ENCODE results near the gene RACK1. TPM values are rescaled to one million over a fixed set of nuclear protein-coding genes. Genes with fewer than 3 reads are reported as not detected.

Gene RACK1
- total and polyA plus RNA-seq, 2 of the 13 experiments (the other 11 are each of a cell fraction or from before 2014, with no cell fraction given), result 2,514 to 6,141 TPM

DNA sequence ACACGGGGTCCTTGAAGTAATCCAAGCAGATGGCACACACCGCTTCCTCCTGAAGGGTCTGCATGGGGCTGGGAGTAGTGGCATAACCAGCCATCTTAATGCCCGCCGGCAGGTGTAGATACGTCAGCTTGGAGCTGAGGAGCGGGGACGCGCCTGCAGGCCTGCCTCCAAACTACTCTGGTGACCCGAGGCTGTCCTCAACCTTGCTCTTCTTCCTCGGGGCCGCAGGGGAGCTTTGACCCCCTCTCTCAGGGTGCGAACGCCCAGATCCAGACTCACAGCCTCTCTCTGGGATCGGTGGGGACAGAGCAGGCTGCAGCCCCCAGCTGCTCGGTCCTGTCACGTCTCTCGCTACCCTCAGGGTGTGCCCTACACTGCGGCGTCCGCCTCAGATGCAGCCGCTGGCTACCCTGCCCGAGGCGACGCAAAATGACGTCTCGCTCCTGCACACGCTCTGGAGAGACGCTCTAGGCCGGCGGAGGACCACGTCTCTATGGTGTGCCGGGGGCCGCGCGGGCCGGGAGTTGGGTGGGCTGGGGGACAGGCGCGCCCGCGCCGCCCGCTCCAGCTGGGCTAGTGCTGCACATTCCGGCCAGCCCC, 17.1 kb upstream of the RACK1 start, which contains the start of gene TRIM52 (continued):
- TF ChIP-seq, protein P1, sequence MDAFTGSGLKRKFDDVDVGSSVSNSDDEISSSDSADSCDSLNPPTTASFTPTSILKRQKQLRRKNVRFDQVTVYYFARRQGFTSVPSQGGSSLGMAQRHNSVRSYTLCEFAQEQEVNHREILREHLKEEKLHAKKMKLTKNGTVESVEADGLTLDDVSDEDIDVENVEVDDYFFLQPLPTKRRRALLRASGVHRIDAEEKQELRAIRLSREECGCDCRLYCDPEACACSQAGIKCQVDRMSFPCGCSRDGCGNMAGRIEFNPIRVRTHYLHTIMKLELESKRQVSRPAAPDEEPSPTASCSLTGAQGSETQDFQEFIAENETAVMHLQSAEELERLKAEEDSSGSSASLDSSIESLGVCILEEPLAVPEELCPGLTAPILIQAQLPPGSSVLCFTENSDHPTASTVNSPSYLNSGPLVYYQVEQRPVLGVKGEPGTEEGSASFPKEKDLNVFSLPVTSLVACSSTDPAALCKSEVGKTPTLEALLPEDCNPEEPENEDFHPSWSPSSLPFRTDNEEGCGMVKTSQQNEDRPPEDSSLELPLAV (CRISPR knock-in tag; conservative IDR thresholded peaks at IDR 0.05; ENCODE audit: low read depth), result no peak
- TF ChIP-seq SRSF1 (optimal IDR thresholded peaks at IDR 0.05; ENCODE audit: low read depth, low read length) (no peak), ZNF776 (CRISPR knock-in tag; IDR thresholded peaks at IDR 0.05) (no peak), GABPA (IDR thresholded peaks at IDR 0.05; ENCODE audit: low read depth, low read length) (peak; percentile 51; the same call in 1 of the 2 replicates), GABPA (CRISPR knock-in tag; IDR thresholded peaks at IDR 0.05; ENCODE audit: low read depth) (peak; percentile 76), KDM5A (IDR thresholded peaks at IDR 0.05; ENCODE audit: borderline replicate concordance, low read length) (peak; percentile 77; the same call in 1 of the 2 replicates), THAP11 (CRISPR knock-in tag; IDR thresholded peaks at IDR 0.05) (peak; percentile 91), ZSCAN12 (CRISPR knock-in tag; IDR thresholded peaks at IDR 0.05) (0 out of 2 replicates have a peak, but pooled peaks have one; percentile 39), CEBPB (IDR thresholded peaks at IDR 0.05; ENCODE audit: borderline replicate concordance, low read depth, low read length) (no peak), FOXP1 (IDR thresholded peaks at IDR 0.05) (no peak), FOXP1 (CRISPR knock-in tag; IDR thresholded peaks at IDR 0.05) (peak; percentile 52), ZNF256 (CRISPR knock-in tag; conservative IDR thresholded peaks at IDR 0.05) (peak; percentile 53; the same call in 1 of the 2 replicates), ZNF350 (CRISPR knock-in tag; IDR thresholded peaks at IDR 0.05; ENCODE audit: borderline replicate concordance, low read depth) (peak; percentile 92), ZNF543 (CRISPR knock-in tag; IDR thresholded peaks at IDR 0.05) (peak; percentile 27; the same call in 1 of the 2 replicates)
- TF ChIP-seq, protein P2, sequence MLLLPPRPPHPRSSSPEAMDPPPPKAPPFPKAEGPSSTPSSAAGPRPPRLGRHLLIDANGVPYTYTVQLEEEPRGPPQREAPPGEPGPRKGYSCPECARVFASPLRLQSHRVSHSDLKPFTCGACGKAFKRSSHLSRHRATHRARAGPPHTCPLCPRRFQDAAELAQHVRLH (CRISPR knock-in tag; IDR thresholded peaks at IDR 0.05; ENCODE audit: borderline replicate concordance, low read depth), result peak; percentile 46; the same call in 1 of the 2 replicates
- TF ChIP-seq, protein P3, sequence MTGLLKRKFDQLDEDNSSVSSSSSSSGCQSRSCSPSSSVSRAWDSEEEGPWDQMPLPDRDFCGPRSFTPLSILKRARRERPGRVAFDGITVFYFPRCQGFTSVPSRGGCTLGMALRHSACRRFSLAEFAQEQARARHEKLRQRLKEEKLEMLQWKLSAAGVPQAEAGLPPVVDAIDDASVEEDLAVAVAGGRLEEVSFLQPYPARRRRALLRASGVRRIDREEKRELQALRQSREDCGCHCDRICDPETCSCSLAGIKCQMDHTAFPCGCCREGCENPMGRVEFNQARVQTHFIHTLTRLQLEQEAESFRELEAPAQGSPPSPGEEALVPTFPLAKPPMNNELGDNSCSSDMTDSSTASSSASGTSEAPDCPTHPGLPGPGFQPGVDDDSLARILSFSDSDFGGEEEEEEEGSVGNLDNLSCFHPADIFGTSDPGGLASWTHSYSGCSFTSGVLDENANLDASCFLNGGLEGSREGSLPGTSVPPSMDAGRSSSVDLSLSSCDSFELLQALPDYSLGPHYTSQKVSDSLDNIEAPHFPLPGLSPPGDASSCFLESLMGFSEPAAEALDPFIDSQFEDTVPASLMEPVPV (CRISPR knock-in tag; IDR thresholded peaks at IDR 0.05), result peak; percentile 63; the same call in 1 of the 2 replicates
- TF ChIP-seq, protein P4, sequence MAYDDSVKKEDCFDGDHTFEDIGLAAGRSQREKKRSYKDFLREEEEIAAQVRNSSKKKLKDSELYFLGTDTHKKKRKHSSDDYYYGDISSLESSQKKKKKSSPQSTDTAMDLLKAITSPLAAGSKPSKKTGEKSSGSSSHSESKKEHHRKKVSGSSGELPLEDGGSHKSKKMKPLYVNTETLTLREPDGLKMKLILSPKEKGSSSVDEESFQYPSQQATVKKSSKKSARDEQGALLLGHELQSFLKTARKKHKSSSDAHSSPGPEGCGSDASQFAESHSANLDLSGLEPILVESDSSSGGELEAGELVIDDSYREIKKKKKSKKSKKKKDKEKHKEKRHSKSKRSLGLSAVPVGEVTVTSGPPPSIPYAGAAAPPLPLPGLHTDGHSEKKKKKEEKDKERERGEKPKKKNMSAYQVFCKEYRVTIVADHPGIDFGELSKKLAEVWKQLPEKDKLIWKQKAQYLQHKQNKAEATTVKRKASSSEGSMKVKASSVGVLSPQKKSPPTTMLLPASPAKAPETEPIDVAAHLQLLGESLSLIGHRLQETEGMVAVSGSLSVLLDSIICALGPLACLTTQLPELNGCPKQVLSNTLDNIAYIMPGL (CRISPR knock-in tag; IDR thresholded peaks at IDR 0.05; ENCODE audit: borderline replicate concordance in 1 of 2, low read depth in 1 of 2), result peak; percentile 94; a peak in 3 of 4 replicates
- TF ChIP-seq, protein P5, sequence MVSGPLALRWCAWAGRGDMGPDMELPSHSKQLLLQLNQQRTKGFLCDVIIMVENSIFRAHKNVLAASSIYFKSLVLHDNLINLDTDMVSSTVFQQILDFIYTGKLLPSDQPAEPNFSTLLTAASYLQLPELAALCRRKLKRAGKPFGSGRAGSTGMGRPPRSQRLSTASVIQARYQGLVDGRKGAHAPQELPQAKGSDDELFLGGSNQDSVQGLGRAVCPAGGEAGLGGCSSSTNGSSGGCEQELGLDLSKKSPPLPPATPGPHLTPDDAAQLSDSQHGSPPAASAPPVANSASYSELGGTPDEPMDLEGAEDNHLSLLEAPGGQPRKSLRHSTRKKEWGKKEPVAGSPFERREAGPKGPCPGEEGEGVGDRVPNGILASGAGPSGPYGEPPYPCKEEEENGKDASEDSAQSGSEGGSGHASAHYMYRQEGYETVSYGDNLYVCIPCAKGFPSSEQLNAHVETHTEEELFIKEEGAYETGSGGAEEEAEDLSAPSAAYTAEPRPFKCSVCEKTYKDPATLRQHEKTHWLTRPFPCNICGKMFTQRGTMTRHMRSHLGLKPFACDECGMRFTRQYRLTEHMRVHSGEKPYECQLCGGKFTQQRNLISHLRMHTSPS (CRISPR knock-in tag; IDR thresholded peaks at IDR 0.05; ENCODE audit: low read depth), result 0 out of 2 replicates have a peak, but pooled peaks have one; percentile 59
- TF ChIP-seq, protein P6, sequence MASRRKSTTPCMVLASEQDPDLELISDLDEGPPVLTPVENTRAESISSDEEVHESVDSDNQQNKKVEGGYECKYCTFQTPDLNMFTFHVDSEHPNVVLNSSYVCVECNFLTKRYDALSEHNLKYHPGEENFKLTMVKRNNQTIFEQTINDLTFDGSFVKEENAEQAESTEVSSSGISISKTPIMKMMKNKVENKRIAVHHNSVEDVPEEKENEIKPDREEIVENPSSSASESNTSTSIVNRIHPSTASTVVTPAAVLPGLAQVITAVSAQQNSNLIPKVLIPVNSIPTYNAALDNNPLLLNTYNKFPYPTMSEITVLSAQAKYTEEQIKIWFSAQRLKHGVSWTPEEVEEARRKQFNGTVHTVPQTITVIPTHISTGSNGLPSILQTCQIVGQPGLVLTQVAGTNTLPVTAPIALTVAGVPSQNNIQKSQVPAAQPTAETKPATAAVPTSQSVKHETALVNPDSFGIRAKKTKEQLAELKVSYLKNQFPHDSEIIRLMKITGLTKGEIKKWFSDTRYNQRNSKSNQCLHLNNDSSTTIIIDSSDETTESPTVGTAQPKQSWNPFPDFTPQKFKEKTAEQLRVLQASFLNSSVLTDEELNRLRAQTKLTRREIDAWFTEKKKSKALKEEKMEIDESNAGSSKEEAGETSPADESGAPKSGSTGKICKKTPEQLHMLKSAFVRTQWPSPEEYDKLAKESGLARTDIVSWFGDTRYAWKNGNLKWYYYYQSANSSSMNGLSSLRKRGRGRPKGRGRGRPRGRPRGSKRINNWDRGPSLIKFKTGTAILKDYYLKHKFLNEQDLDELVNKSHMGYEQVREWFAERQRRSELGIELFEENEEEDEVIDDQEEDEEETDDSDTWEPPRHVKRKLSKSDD (CRISPR knock-in tag; IDR thresholded peaks at IDR 0.05; ENCODE audit: low read depth), result peak; percentile 64

Data from HepG2 (cell line).